H1 (cell line): Measurements from ENCODE around the gene PACS1. TPM values are rescaled to one million over a fixed set of nuclear protein-coding genes. Genes with fewer than 3 reads are reported as not detected.

Experiments used
- CTCF ChIA-PET: fragments of 300-600 bp; sonication (Branson Sonifier 250); formaldehyde crosslinking; loops from one replicate; lab custom pipeline; 2021; ENCODE audit not compliant: partially characterized antibody; lab: Charles Lee
- POLR2A ChIA-PET: fragments of 300-600 bp; sonication (Branson Sonifier 250); formaldehyde crosslinking; loops from one replicate; lab custom pipeline; 2021; ENCODE audit warnings: inconsistent platforms; ENCODE audit not compliant: partially characterized antibody; lab: Charles Lee
- DNase-seq, 2 experiments: peaks; one replicate each; pipeline versions ENCODE4 v3.0.0 to v3.0.0-alpha.2; 2010 to 2022; ENCODE audit warnings: low spot score in 2 of 2, low read depth in 1 of 2, mixed read lengths in 1 of 2
- FAIRE-seq: peaks from 2 replicates; lab custom pipeline; 2011; peaks lifted over from hg19 to GRCh38; lab: Jason Lieb, UNC
- H2AFZ ChIP-seq: 2 replicates; pipeline ENCODE4 v1.8.1; 2012; ENCODE audit warnings: low read length, inconsistent platforms
- H2AK5ac ChIP-seq: 2 replicates; pipeline ENCODE4 v1.6.1; 2013; ENCODE audit warnings: low read depth, low read length
- H2BK120ac ChIP-seq: replicated peaks from 2 replicates; pipeline ENCODE3; 2013; ENCODE audit warnings: low read depth, low read length, inconsistent platforms
- H2BK12ac ChIP-seq: 2 replicates; pipeline ENCODE4 v1.6.1; 2013; ENCODE audit warnings: low read depth, low read length
- H2BK15ac ChIP-seq: 2 replicates; pipeline ENCODE4 v1.6.1; 2013; ENCODE audit warnings: low read length
- H2BK20ac ChIP-seq: 2 replicates; pipeline ENCODE4 v1.6.1; 2013; ENCODE audit warnings: low read length
- H2BK5ac ChIP-seq: 2 replicates; pipeline ENCODE4 v1.6.1; 2013; ENCODE audit warnings: low read depth, low read length
- H3K14ac ChIP-seq: 2 replicates; pipeline ENCODE4 v1.6.1; 2013; ENCODE audit warnings: inconsistent platforms; ENCODE audit not compliant: insufficient read length
- H3K18ac ChIP-seq: 2 replicates; pipeline ENCODE4 v1.6.1; 2013; ENCODE audit warnings: low read length; ENCODE audit errors: extremely low read depth
- H3K23ac ChIP-seq: 2 replicates; pipeline ENCODE4 v1.6.1; 2013; ENCODE audit warnings: inconsistent platforms; ENCODE audit not compliant: insufficient read length
- H3K23me2 ChIP-seq: 2 replicates; pipeline ENCODE4 v1.6.1; 2013; ENCODE audit warnings: low read depth, low read length
- H3K27ac ChIP-seq: 2 replicates; pipeline ENCODE4 v1.6.1; 2011; ENCODE audit warnings: low read depth, low read length, inconsistent platforms
- H3K27me3 ChIP-seq, 4 experiments: replicated peaks in 1 of 4; 1 replicate in 1 of 4; 2 replicates in 3 of 4; pipeline versions ENCODE4 v1.6.1 to v1.8.1; 2011 to 2013; ENCODE audit warnings: low read length in 3 of 4, mild to moderate bottlenecking in 3 of 4, inconsistent platforms in 2 of 4, mixed read lengths in 2 of 4, moderate library complexity in 1 of 4; ENCODE audit not compliant: control insufficient read depth in 3 of 4, insufficient read depth in 3 of 4; ENCODE audit errors: extremely low read depth in 1 of 4
- H3K36me3 ChIP-seq, 4 experiments: 2 replicates each; pipeline versions ENCODE4 v1.6.1 to v1.8.1; 2011 to 2013; ENCODE audit warnings: mild to moderate bottlenecking in 4 of 4, low read length in 3 of 4, moderate library complexity in 2 of 4, control low read depth in 1 of 4, inconsistent platforms in 1 of 4; ENCODE audit not compliant: insufficient read depth in 4 of 4, control insufficient read depth in 2 of 4
- H3K4ac ChIP-seq: replicated peaks from 2 replicates; pipeline ENCODE3; 2013; ENCODE audit warnings: low read length, low read depth, mixed read lengths, inconsistent platforms; ENCODE audit not compliant: insufficient read length
- H3K4me1 ChIP-seq, 4 experiments: replicated peaks in 1 of 4; 1 replicate in 1 of 4; 2 replicates in 3 of 4; pipeline versions ENCODE4 v1.6.1 to v1.8.1; 2011 to 2013; ENCODE audit warnings: low read length in 3 of 4, inconsistent platforms in 2 of 4, mixed read lengths in 1 of 4; ENCODE audit not compliant: insufficient read depth in 4 of 4, control insufficient read depth in 3 of 4
- H3K4me2 ChIP-seq, 2 experiments: 2 replicates each; pipeline versions ENCODE4 v1.6.1 to v1.8.1; 2011 to 2013; ENCODE audit warnings: low read depth in 2 of 2, low read length in 2 of 2, control low read depth in 1 of 2, inconsistent platforms in 1 of 2, mild to moderate bottlenecking in 1 of 2; ENCODE audit not compliant: insufficient read depth in 1 of 2
- H3K4me3 ChIP-seq, 4 experiments: fragments of 200-600, 300-600 bp in 1 of 4; sonication (generic), shearing (Covaris generic), sonication (Bioruptor Twin) in 1 of 4; 2 replicates each; pipeline versions ENCODE4 v1.5.1 to v1.8.1; 2011 to 2016; ENCODE audit warnings: low read length in 4 of 4, low read depth in 3 of 4, control low read depth in 2 of 4, inconsistent platforms in 2 of 4, mild to moderate bottlenecking in 2 of 4, mixed read lengths in 1 of 4, moderate library complexity in 1 of 4; ENCODE audit not compliant: insufficient read depth in 2 of 4; ENCODE audit errors: extremely low read depth in 1 of 4
- H3K56ac ChIP-seq: replicated peaks from 2 replicates; pipeline ENCODE3; 2013; ENCODE audit warnings: low read depth, mild to moderate bottlenecking, mixed read lengths, low read length, inconsistent platforms; ENCODE audit not compliant: insufficient read length
- H3K79me1 ChIP-seq: 2 replicates; pipeline ENCODE4 v1.6.1; 2013; ENCODE audit warnings: low read depth, low read length, control low read depth
- H3K79me2 ChIP-seq, 2 experiments: 2 replicates each; pipeline versions ENCODE4 v1.6.1 to v1.8.1; 2012 to 2013; ENCODE audit warnings: low read length in 2 of 2, mild to moderate bottlenecking in 2 of 2, inconsistent platforms in 1 of 2; ENCODE audit not compliant: insufficient read depth in 2 of 2, control insufficient read depth in 1 of 2
- H3K9ac ChIP-seq, 4 experiments: replicated peaks in 1 of 4; 1 replicate in 1 of 4; 2 replicates in 3 of 4; pipeline versions ENCODE4 v1.6.1 to v1.8.1; 2011 to 2013; ENCODE audit warnings: low read depth in 3 of 4, low read length in 3 of 4, control low read depth in 2 of 4, mild to moderate bottlenecking in 2 of 4, moderate library complexity in 2 of 4, inconsistent platforms in 1 of 4; ENCODE audit errors: extremely low read depth in 1 of 4
- H3K9me3 ChIP-seq, 2 experiments: 2 replicates each; pipeline versions ENCODE4 v1.6.1 to v1.8.1; 2012 to 2013; ENCODE audit warnings: mild to moderate bottlenecking in 2 of 2, moderate library complexity in 2 of 2, control low read depth in 1 of 2, inconsistent platforms in 1 of 2, low read depth in 1 of 2, low read length in 1 of 2, mixed read lengths in 1 of 2; ENCODE audit not compliant: insufficient read depth in 2 of 2
- H4K20me1 ChIP-seq, 2 experiments: replicated peaks in 1 of 2; 2 replicates each; pipeline versions ENCODE3 to v1.8.1; 2011 to 2013; ENCODE audit warnings: inconsistent platforms in 2 of 2, low read length in 2 of 2, mild to moderate bottlenecking in 1 of 2; ENCODE audit not compliant: insufficient read depth in 2 of 2, control insufficient read depth in 1 of 2
- H4K5ac ChIP-seq: 2 replicates; pipeline ENCODE4 v1.6.1; 2013; ENCODE audit warnings: low read length, low read depth, mixed read lengths, inconsistent platforms; ENCODE audit not compliant: insufficient read length
- H4K8ac ChIP-seq: 2 replicates; pipeline ENCODE4 v1.8.0; 2013; ENCODE audit warnings: mild to moderate bottlenecking, moderate library complexity, low read length, inconsistent platforms; ENCODE audit not compliant: insufficient read depth; ENCODE audit errors: extremely low read depth
- H4K91ac ChIP-seq: replicated peaks from 2 replicates; pipeline ENCODE3; 2013; ENCODE audit warnings: low read length, mixed read lengths, inconsistent platforms; ENCODE audit not compliant: insufficient read length
- BRCA1 ChIP-seq: IDR thresholded peaks from 2 replicates; pipeline ENCODE4 v1.6.1; 2012; ENCODE audit warnings: low read depth, low read length, improper control_type of control experiment
- EP300 ChIP-seq, 2 experiments: IDR thresholded peaks; 1 replicate in 1 of 2; 2 replicates in 1 of 2; pipeline ENCODE4 v1.6.1; 2011 to 2012; ENCODE audit warnings: low read depth in 2 of 2, low read length in 2 of 2, mild to moderate bottlenecking in 2 of 2, borderline replicate concordance in 1 of 2, inconsistent platforms in 1 of 2, moderate library complexity in 1 of 2
- HDAC2 ChIP-seq, 2 experiments: fragments of 300-600 bp in 1 of 2; sonication (generic) in 1 of 2; IDR thresholded peaks; 2 replicates each; pipeline ENCODE4 v1.6.1; 2011 to 2012; ENCODE audit warnings: low read depth in 2 of 2, low read length in 2 of 2, mild to moderate bottlenecking in 2 of 2, moderate library complexity in 2 of 2, borderline replicate concordance in 1 of 2, inconsistent platforms in 1 of 2
- JUND ChIP-seq: IDR thresholded peaks from 2 replicates; pipeline ENCODE4 v1.6.1; 2011; ENCODE audit warnings: mild to moderate bottlenecking, improper control_type of control experiment, low read length
- NANOG ChIP-seq: IDR thresholded peaks from 2 replicates; pipeline ENCODE4 v1.6.1; 2011; ENCODE audit warnings: low read length, low read depth, mild to moderate bottlenecking, inconsistent platforms; ENCODE audit not compliant: insufficient read depth, poor library complexity, severe bottlenecking
- SRF ChIP-seq: IDR thresholded peaks from 2 replicates; pipeline ENCODE4 v1.6.1; 2011; ENCODE audit warnings: mild to moderate bottlenecking, low read depth, low read length, moderate library complexity
- TAF7 ChIP-seq: optimal IDR thresholded peaks from 2 replicates; pipeline ENCODE3; 2011; ENCODE audit warnings: low read depth, mild to moderate bottlenecking, inconsistent platforms, low read length, moderate library complexity, borderline replicate concordance
- WGBS, 2 experiments: shearing (Covaris generic) in 1 of 2; methylation state at CpG; one replicate each; pipeline versions ENCODE4 v1.1.6 to v1.1.7; 2013 to 2015; ENCODE audit warnings: low lambda C conversion rate in 2 of 2, mixed read lengths in 2 of 2, inconsistent platforms in 1 of 2, low coverage in 1 of 2, missing lambda C conversion rate in 1 of 2; ENCODE audit not compliant: insufficient replicate concordance in 2 of 2, insufficient coverage in 1 of 2, insufficient read length in 1 of 2; ENCODE audit errors: extremely low coverage in 1 of 2, missing lambda C conversion rate in 1 of 2; 5-methylcytosine and 5-hydroxymethylcytosine counted together
- polyA plus RNA-seq, 7 experiments: library from polyadenylated mRNA; depleted of rRNA in 3 of 7; stranded (reverse) in 5 of 7; unstranded in 2 of 7; fragments of >200 nt in 5 of 7; fragments of 200-250 nt in 2 of 7; gene quantifications; 1 replicate in 5 of 7; 2 replicates in 1 of 7; 4 replicates in 1 of 7; pipeline versions ENCODE4 v1.2.1 to v1.2.3, GENCODE V29; 2011 to 2013; ENCODE audit warnings: missing spikeins in 2 of 7, mixed read lengths in 2 of 7
- total RNA-seq: library from RNA; stranded (reverse); fragmentation: NEBNext Ultra II Directional; extraction: Animal tissue kit (Norgen Biotek cat#: 25700); gene quantifications from 2 replicates; pipeline ENCODE4 v1.2.1, GENCODE V29; 2021

The PACS1 gene
- total and polyA plus RNA-seq, 2 of the 8 experiments (the other 6 are each of a cell fraction or from before 2014, with no cell fraction given), result 11.5 to 36.0 TPM

GRCh38 chr11:66292543-66293332 is 222.7 kb downstream of the PACS1 start:
- Histone ChIP-seq H4K20me1 (peaks cover 4 to 7% of the 10 kb centered on the region in 2 experiments), H2BK20ac (no peak overlapping the region), H3K36me3 (no peaks in the 10 kb centered on the region), H3K79me2 (peaks cover 0 to 8% of the 10 kb centered on the region in 2 experiments; a peak in 1 of 4 replicates), H3K9ac (no peak overlapping the region), H3K23ac (no peak overlapping the region), H4K91ac (peak overlapping the region; percentile 87), H2BK12ac (peak overlapping the region; percentile 72; the same call in 1 of the 2 replicates), H3K27ac (no peak overlapping the region), H3K23me2 (peaks cover 12% of the 10 kb centered on the region; the same call in 1 of the 2 replicates), H3K56ac (no peak overlapping the region), H3K4ac (peak overlapping the region; percentile 61), H3K9me3 (no peaks in the 10 kb centered on the region), H3K4me2 (peak overlapping the region; percentile 43 to 80), H2BK5ac (no peak overlapping the region), H3K14ac (no peak overlapping the region), H3K18ac (no peak overlapping the region), H4K8ac (peak overlapping the region; percentile 37), H2AFZ (no peak overlapping the region), H3K4me1 (peaks cover 5 to 29% (median 10%) of the 10 kb centered on the region in 4 experiments; a peak in 6 of 7 replicates), H3K27me3 (peaks cover 2 to 30% (median 18%) of the 10 kb centered on the region in 4 experiments), H4K5ac (no peak overlapping the region), H2BK120ac (no peak overlapping the region), H2AK5ac (no peak overlapping the region), H3K79me1 (0 out of 2 replicates have a peak, but pooled peaks cover 2% of the 10 kb centered on the region), H2BK15ac (peak overlapping the region; percentile 83; the same call in 1 of the 2 replicates), H3K4me3 (peak overlapping the region in 3 of 4 experiments; percentile 59 to 76 (median 59); a peak in 4 of 8 replicates)
- ChIA-PET POLR2A (no interaction called here), CTCF (no interaction called here)
- no peak for FAIRE-seq
- TF ChIP-seq HDAC2 (IDR thresholded peaks at IDR 0.05; ENCODE audit: borderline replicate concordance in 1 of 2, low read depth in 2 of 2, low read length in 2 of 2) (no peak), JUND (no peak), TAF7 (no peak), BRCA1 (no peak), NANOG (no peak), SRF (no peak), EP300 (IDR thresholded peaks at IDR 0.05; ENCODE audit: borderline replicate concordance in 1 of 2, low read depth in 2 of 2, low read length in 2 of 2) (no peak)
- 72% methylated on average over 17 of the region's 17 CpGs; no CpG with 5 or more reads in 1 of the 2 experiments for WGBS, 2 experiments
- peak in 1 of 2 experiments; percentile 47 for DNase-seq
